MG63 (cell line): ENCODE data around the gene KRTAP5-4. TPM values are rescaled to one million over a fixed set of nuclear protein-coding genes. Genes with fewer than 3 reads are reported as not detected.

Source experiments
- DNase-seq: peaks from one replicate; pipeline ENCODE4 v3.0.0-alpha.2; 2020
- H3K27me3 ChIP-seq: fragments of 250-450 bp; sonication (Bioruptor Pico); 2 replicates; pipeline ENCODE4 v1.5.1; 2020; ENCODE audit warnings: mild to moderate bottlenecking, moderate library complexity
- H3K36me3 ChIP-seq: fragments of 250-450 bp; sonication (Bioruptor Pico); 2 replicates; pipeline ENCODE4 v1.5.1; 2020; ENCODE audit warnings: mild to moderate bottlenecking, moderate library complexity
- H3K4me3 ChIP-seq: fragments of 250-450 bp; sonication (Bioruptor Pico); 2 replicates; pipeline ENCODE4 v1.5.1; 2020; ENCODE audit warnings: mild to moderate bottlenecking, moderate library complexity
- H3K9me3 ChIP-seq: fragments of 250-450 bp; sonication (Bioruptor Pico); 2 replicates; pipeline ENCODE4 v1.5.1; 2020; ENCODE audit warnings: mild to moderate bottlenecking, moderate library complexity
- total RNA-seq: library from RNA; depleted of rRNA; stranded (reverse); fragments of >200 nt; shearing (Covaris generic); gene quantifications from 2 replicates; pipeline ENCODE4 v1.2.3, GENCODE V29; 2014; ENCODE audit warnings: low replicate concordance

KRTAP5-4 gene
- total RNA-seq, 1 experiment from 2014 or later, result not detected

DNA sequence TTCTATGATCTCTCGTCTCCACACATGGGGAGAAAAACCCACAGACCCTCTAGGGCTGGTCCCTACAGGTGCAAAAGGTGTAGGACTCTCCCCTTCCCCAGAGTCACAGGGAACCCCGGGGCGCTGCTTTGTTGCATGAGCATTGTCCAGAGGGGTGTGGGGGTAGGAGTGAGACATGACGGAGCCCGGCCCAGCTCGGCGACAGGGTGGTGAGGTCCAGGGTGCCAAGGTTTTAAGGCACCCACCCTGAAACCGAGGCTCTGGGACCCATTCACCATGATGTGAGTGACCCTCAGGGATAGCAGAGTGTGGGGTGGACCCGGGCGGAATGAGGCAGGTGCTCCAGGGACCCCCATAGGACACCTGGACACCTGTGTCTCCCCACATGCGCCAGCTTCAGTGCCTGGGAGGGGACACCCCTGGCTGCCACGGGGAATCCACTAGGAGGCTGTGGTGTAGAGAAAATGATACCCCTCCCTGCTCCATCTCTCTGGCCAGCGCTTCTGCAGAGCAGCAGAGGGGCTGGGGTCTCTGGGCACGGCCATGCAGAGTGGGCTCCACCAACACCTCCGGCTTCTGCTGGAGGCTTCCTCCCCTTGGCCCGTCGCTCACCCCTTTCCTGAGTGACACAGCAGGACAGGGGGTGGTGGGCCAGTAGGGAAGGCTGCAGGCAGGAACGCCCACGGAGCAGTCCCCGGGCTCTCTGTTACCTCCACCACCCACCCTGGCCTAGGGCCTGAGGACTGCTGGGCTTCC lies 22.8 kb upstream of the KRTAP5-4 start:
- Histone ChIP-seq H3K27me3 (0 out of 2 replicates have a peak, but pooled peaks cover 6% of the 10 kb centered on the region), H3K4me3 (no peak overlapping the region), H3K36me3 (no peaks in the 10 kb centered on the region), H3K9me3 (no peaks in the 10 kb centered on the region)
- DNase-seq, result no peak

DNA sequence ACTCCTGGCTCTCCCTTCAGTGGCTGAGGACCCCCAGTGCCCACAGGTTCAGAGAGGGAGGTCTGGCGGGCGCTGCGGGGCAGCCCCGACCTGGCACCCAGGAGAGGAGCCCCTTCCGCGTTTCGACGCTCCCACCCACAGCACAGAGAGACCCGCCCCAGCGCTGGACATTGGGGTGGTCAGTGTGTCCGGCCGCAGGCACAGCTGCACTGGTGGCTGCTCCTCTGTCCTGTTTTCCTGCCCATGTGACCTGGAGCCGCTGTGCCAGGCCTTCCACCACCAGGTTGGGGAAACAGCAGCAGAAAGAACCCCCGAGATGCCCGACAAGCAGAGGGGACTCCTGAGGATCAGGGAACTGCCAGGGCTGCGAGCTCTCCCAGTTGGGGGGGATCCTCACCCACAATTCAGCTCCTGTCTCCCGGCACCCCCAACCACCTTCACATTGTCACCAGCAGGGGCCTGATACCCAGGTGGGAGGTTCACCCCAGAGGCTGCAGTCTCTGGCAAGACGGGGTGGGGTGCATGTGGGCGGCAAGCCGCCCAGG lies 21.3 kb upstream of the KRTAP5-4 start:
- Histone ChIP-seq H3K4me3 (no peak overlapping the region), H3K27me3 (peaks cover 13% of the 10 kb centered on the region; the same call in 1 of the 2 replicates), H3K36me3 (no peaks in the 10 kb centered on the region), H3K9me3 (no peaks in the 10 kb centered on the region)
- DNase-seq, result no peak

DNA sequence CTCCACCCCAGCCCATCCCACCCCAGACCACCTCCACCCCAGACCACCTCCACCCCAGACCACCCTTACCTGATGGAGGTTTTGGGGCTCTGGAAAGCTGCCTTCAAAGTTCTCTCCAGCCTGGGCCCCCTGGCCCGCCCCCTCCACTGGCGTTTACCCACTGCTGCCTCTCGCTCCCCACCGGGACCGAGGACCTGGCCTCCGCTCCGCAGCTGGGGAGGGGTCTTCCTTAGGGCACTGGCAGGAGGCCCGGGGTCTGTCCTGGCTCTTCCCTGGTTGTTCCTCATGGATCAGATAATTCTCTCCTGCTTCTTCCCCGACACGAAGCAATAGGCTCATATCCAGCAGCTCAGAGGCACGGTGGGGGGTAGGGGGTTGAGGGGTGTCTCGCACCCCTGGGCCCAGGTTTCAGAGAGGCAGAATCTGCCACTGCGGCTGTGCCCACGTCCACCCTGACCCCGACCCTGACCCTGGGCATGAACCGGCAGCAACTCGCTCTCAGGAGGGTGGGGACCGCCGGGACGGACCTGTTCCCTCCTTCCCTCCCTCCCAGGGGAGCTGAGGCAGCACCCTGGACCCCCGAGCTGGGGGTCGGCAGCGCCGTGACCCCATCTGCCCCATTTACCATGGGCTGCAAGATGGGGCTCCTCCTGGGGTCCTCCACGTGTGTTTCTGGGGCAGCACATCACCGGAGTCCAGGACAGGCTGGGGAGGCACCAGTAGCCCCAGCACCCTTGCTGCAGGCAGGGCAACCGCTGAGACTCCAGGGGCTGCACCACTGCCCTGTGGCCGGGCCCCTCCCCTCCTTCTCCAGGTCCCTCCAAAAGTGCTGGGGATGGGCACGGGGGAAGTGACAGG lies 20.6 kb upstream of the KRTAP5-4 start:
- peaks cover 13% of the 10 kb centered on the region; the same call in 1 of the 2 replicates for H3K27me3 ChIP-seq
- H3K36me3 ChIP-seq, result no peaks in the 10 kb centered on the region
- no peaks in the 10 kb centered on the region for H3K9me3 ChIP-seq
- H3K4me3 ChIP-seq, result no peak overlapping the region
- DNase-seq, result no peak

DNA sequence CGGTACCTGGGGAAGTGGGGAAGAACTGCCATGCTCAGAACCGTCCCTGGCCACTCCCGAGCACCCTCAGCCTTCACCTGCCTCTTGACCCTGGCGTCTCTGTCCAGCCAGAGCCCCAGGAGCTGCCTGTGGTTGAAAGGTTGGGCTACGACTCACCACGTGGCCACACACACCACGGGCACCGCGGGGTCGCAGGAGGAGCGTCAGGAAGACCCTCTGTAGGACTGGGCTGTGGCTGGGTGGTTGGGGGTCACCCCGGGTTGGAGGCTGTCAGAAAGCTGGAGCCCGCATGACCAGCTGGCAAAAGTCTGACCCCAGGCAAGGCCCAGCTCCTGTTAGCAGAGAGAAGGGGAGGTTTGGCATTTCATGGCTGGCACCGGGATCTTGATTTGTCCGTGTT lies 19.2 kb upstream of the KRTAP5-4 start:
- Histone ChIP-seq H3K9me3 (no peaks in the 10 kb centered on the region), H3K27me3 (peaks cover 20% of the 10 kb centered on the region), H3K4me3 (no peak overlapping the region), H3K36me3 (no peaks in the 10 kb centered on the region)
- DNase-seq, result no peak

DNA sequence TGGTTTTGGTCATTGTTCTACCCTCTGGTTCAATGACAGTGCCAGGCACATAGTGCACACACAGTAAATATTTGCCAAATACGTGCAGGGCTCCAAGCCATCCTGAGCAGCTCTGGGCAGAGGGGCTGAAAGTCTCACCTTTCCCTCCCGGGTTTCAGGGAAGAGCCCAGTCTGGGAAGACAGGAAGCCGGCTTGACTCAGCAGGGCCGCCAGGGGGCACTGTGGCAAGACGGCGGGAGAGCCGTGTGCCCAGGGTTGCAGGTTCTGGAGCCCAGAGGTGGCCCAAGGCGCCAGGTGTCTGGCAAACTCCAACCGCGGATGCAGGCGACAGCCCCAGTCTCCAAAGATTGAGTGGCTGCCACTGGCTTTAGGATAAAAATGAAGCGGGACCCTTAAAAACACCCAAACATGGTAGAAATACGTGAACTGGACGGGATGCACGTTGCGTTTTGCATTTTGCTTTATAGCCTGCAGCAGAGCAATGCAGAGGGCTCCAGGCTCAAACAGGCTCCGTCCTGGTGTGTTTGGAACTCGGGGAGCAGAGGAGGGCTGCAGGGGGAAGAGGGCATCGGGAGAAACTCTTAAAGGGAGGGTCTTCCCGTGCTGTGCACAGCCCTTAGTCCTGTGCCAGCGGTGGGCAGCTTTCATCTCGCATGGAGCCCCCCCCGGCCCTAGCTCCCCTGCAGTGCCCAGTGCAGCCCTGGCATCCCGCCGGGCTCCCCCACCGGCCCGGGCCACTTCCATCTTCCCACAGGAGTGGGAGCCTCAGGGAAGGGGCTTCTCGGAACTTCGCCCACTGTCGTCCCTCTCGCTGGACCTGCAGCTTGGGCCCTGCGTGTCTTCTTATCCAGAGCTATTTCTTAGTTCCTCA lies 18.4 kb upstream of the KRTAP5-4 start:
- H3K9me3 ChIP-seq, result no peaks in the 10 kb centered on the region
- DNase-seq, result peak; percentile 30
- no peaks in the 10 kb centered on the region for H3K36me3 ChIP-seq
- H3K4me3 ChIP-seq, result no peak overlapping the region
- peaks cover 23% of the 10 kb centered on the region for H3K27me3 ChIP-seq

DNA sequence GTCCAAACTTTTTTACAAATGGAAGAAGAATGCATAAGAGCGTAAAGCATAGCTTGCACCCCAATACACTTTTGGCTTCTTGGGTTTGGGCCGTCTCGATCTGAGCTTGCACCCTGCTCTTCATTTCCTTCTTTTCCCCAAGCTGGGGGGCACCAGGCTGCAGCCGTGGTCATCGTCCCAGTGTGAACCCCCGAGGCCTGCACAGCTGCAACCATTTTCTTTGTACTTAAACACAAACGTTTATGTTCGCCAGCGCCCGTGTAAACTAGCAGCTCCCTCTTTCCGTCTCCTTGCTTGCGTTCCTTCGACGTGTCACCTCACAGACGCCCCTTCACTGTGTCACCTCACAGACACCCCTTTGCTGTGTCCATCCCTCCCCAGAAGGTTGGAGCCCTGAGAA lies 17.7 kb upstream of the KRTAP5-4 start:
- Histone ChIP-seq H3K9me3 (no peaks in the 10 kb centered on the region), H3K36me3 (no peaks in the 10 kb centered on the region), H3K4me3 (no peak overlapping the region), H3K27me3 (peaks cover 26% of the 10 kb centered on the region)
- no peak for DNase-seq

DNA sequence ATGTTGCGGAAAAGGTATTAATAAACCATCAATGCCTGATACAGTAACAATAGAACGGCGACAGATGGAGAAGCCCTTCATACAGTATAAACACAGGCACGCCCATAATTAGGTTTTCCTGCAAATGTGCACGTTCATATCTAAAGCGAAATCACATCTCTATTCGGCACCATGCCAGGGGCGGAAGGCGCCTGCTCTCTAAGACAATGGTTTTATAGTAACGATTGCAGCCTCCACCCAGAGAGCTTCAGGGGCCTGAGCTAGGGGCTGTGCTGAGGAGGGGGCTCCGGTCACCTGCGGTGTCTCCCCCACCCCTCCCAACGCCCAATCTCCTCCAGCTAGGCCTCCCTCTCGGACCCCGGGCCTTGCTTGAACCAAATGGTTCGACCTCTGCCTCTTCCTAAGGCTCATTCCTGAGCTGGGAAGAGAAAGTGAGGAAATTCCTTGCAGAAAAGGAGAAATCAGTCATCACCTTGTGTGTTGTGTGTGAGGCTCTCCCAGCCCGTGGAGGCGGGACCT lies 17.2 kb upstream of the KRTAP5-4 start:
- Histone ChIP-seq H3K9me3 (no peaks in the 10 kb centered on the region), H3K27me3 (peaks cover 31% of the 10 kb centered on the region)

DNA sequence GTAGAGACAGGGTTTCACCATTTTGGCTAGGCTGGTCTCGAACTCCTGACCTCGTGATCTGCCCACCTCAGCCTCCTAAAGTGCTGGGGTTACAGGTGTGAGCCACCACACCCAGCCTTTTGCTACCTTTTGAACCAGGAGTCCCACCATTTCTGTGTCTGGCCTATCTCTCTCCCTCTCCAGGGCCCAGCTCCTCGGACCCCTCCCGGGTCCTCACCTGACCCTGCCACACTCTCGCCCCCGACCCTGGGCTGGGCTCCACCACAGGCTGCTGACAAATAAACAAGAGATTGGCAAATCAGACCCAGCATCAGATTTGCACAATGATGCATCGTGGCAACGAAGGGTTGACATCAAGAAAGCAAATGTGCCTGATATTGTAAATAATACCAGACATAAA lies 16.4 kb upstream of the KRTAP5-4 start:
- Histone ChIP-seq H3K9me3 (no peaks in the 10 kb centered on the region), H3K27me3 (peaks cover 35% of the 10 kb centered on the region)

More for the DNA sequence above, 17.2 kb upstream of the KRTAP5-4 start:
- Histone ChIP-seq H3K4me3 (no peak overlapping the region), H3K36me3 (no peaks in the 10 kb centered on the region)
- DNase-seq, result no peak

DNA sequence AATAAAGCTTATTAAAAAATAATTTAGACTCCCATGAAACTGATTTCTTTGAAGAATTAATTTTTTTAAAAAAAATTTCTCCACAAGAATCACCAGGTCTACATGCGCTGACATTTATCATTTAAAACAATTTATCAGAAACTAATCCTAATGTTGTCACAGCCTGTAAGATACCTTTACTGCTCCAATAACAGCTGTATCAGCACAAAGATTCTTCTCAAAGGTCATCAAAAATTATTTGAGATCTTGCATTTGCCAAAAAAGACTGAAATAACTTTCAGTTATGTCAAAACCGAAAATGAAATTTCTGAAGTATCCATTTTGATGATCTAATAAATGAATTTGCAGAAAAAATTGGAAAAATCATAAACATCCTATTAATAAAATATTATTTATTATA lies 15.7 kb upstream of the KRTAP5-4 start:
- Histone ChIP-seq H3K4me3 (no peak overlapping the region), H3K9me3 (no peaks in the 10 kb centered on the region), H3K36me3 (no peaks in the 10 kb centered on the region), H3K27me3 (peaks cover 35% of the 10 kb centered on the region)
- DNase-seq, result no peak

More for the DNA sequence above, 16.4 kb upstream of the KRTAP5-4 start:
- DNase-seq, result no peak
- no peaks in the 10 kb centered on the region for H3K36me3 ChIP-seq
- H3K4me3 ChIP-seq, result no peak overlapping the region

DNA sequence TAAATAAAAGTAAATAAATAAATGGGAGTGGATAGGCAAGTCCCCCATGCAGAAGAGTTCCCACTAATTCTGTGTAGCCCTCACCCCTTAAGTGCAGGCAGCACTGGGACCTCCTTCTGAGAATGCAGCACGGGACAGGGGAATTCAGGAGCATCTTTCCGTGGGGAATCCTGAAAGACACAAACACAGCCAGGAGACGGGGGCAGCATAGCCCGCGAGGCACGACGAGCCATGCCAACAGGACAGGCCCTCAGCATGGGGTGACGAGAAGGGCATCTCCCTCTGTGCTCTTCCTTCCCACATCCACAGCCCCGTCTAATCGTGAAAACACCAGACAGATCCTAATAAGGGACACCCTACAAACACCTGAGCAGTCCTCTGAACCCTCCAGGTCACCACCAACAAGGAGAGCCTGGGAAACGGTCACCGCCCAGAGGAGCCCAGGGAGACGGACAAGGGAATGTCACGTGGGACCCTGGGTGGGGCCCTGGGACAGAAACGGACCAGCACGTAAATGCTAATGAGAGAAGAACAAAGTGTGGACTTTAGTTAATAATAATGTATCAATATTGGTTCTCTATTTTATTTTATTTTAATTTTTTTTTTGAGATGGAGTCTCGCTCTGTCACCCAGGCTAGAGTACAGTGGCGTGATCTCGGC lies 14.5 kb upstream of the KRTAP5-4 start:
- H3K4me3 ChIP-seq, result no peak overlapping the region
- DNase-seq, result no peak
- H3K36me3 ChIP-seq, result no peaks in the 10 kb centered on the region
- no peaks in the 10 kb centered on the region for H3K9me3 ChIP-seq
- H3K27me3 ChIP-seq, result peaks cover 42% of the 10 kb centered on the region

DNA sequence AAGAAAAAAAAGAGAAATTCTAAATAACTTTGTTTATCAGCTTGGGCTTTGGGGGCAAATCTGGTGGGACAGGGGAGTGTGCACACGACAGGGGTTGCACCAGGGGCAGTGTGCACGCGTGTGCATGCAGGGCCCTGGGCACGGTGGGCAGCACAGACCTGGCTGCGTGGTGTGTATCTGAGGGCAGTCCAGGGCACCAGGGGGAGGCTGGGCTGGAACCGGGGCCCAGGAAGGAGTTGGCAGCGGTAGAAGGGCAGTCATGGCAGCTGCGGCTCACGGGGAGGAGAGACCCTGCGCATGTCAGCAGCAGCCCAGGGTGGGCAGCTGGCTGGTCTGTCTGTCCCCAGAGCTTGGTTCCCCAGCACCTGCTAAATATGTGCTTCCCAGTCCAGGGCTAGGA lies 11.9 kb upstream of the KRTAP5-4 start:
- peaks cover 51% of the 10 kb centered on the region for H3K27me3 ChIP-seq
- no peak for DNase-seq

DNA sequence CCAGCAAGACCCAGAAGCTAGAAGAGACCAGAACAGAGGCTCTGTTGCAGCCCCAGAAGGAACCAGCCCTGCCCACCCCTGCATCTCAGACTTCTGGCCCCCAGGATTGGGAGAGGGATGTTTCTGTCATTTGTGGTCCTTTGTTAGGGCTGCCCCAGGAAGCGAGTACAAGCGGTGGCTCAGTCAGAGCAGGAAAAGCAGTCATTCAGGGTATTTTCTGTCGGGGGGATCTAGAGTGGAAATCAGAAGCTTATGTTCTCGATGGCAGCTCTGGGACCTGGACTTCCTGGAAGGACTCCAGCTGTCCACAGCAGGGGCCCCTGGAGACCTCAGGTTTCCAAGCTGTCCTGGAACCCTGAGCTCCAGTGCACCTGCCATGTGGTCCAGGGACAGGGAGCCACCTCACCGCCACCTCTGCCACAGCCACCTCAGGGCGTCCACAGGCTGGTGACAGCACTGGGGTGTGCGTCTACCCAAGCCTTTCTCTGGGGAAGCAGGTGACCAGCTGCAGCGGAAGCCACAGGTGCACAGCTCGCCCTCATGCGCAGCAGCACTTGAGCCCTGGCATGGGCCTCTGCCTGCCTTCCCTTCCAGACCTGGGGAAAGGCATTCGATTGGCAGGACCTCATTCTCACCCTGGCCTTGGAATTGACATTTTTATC lies 10.2 kb upstream of the KRTAP5-4 start:
- Histone ChIP-seq H3K36me3 (no peaks in the 10 kb centered on the region), H3K27me3 (peaks cover 53% of the 10 kb centered on the region), H3K4me3 (no peak overlapping the region), H3K9me3 (no peaks in the 10 kb centered on the region)
- DNase-seq, result no peak

More for the DNA sequence above, 11.9 kb upstream of the KRTAP5-4 start:
- H3K36me3 ChIP-seq, result no peaks in the 10 kb centered on the region
- H3K9me3 ChIP-seq, result no peaks in the 10 kb centered on the region
- H3K4me3 ChIP-seq, result no peak overlapping the region

DNA sequence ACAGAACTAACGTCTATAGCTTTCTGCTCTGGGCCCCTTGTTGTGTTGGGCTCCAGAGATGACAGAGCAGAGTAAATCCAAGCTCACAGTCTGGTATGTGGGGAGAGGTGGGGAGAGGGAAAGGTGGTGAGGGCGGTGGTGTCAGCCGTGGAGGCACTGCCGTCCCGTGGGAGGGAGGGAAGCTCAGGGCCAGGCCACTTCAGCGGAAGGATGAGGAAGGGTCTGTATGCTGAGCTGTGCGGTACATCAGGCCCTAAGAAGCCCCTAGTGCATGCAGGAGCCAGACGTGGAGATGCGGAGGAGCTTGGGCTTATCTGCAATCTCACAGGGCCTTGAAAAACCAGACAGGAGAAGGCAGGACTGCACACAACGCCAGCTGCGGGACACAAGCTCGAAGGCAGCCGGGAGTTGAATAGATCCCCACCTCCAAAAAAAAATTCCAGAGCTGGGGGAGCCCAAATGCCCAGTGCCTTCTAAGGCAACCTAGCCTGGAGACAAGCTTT lies 9.2 kb upstream of the KRTAP5-4 start:
- H3K27me3 ChIP-seq, result peaks cover 49% of the 10 kb centered on the region
- DNase-seq, result no peak

DNA sequence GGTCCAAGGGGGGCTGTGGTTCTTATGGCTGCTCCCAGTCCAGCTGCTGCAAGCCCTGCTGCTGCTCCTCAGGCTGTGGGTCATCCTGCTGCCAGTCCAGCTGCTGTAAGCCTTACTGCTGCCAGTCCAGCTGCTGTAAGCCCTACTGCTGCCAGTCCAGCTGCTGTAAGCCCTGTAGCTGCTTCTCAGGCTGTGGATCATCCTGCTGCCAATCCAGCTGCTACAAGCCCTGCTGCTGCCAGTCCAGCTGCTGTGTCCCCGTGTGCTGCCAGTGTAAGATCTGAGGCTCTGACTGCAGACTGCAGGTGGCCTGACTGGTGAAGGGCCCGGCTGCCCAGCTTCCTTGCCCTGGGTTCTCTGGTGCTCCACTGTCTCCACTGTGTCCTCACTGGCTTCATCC lies 8.3 kb upstream of the KRTAP5-4 start:
- no peaks in the 10 kb centered on the region for H3K36me3 ChIP-seq
- peaks cover 46% of the 10 kb centered on the region for H3K27me3 ChIP-seq

More for the DNA sequence above, 9.2 kb upstream of the KRTAP5-4 start:
- Histone ChIP-seq H3K4me3 (no peak overlapping the region), H3K36me3 (no peaks in the 10 kb centered on the region), H3K9me3 (no peaks in the 10 kb centered on the region)

More for the DNA sequence above, 8.3 kb upstream of the KRTAP5-4 start:
- H3K9me3 ChIP-seq, result no peaks in the 10 kb centered on the region
- no peak overlapping the region for H3K4me3 ChIP-seq
- DNase-seq, result no peak
